SK-N-SH treated with all-trans-retinoic acid at 6 μM for 48 hours (cell line): Measurements from ENCODE around the gene MS4A5.

Experiments
- ATAC-seq: fragments of 200-7000 bp; cut with Tn5 transposase; 3 replicates; pipeline ENCODE4 v1.9.1; 2020; ENCODE audit warnings: mild to moderate bottlenecking, moderate library complexity
- ARNTL ChIP-seq: fragments of 450-650 bp; formaldehyde crosslinking; IDR thresholded peaks from 2 replicates; pipeline ENCODE4 v1.5.0; 2020; ENCODE audit warnings: low read depth, mild to moderate bottlenecking, moderate library complexity, borderline replicate concordance
- BACH2 ChIP-seq: fragments of 250-450 bp; sonication (Bioruptor Pico); IDR thresholded peaks from 2 replicates; pipeline ENCODE4 v1.9.0; 2021; ENCODE audit warnings: mild to moderate bottlenecking, borderline replicate concordance
- CSDC2 ChIP-seq: fragments of 250-450 bp; sonication (Bioruptor Pico); IDR thresholded peaks from 2 replicates; pipeline ENCODE4 v1.5.0; 2020; ENCODE audit warnings: mild to moderate bottlenecking, moderate library complexity
- ESRRG ChIP-seq: fragments of 250-450 bp; sonication (Bioruptor Pico); IDR thresholded peaks from 2 replicates; pipeline ENCODE4 v1.6.1; 2021; ENCODE audit warnings: mild to moderate bottlenecking
- ISL1 ChIP-seq: fragments of 250-450 bp; sonication (Bioruptor Pico); IDR thresholded peaks from 2 replicates; pipeline ENCODE4 v2.1.2; 2022; ENCODE audit warnings: mild to moderate bottlenecking, moderate library complexity
- OSR1 ChIP-seq: fragments of 250-450 bp; sonication (Bioruptor Pico); IDR thresholded peaks from 2 replicates; pipeline ENCODE4 v1.8.0; 2022; ENCODE audit warnings: moderate library complexity, mild to moderate bottlenecking, inconsistent platforms
- POU6F1 ChIP-seq: fragments of 250-450 bp; sonication (Bioruptor Pico); IDR thresholded peaks from 2 replicates; pipeline ENCODE4 v1.8.0; 2021; ENCODE audit warnings: low read depth, mild to moderate bottlenecking, moderate library complexity, borderline replicate concordance
- PPARA ChIP-seq: fragments of 250-450 bp; sonication (Bioruptor Pico); IDR thresholded peaks from 2 replicates; pipeline ENCODE4 v1.5.0; 2020; ENCODE audit warnings: mild to moderate bottlenecking, borderline replicate concordance
- RARB ChIP-seq: fragments of 250-450 bp; sonication (Bioruptor Pico); IDR thresholded peaks from 2 replicates; pipeline ENCODE4 v1.8.0; 2021; ENCODE audit warnings: mild to moderate bottlenecking, moderate library complexity
- SNAI2 ChIP-seq: fragments of 250-450 bp; sonication (Bioruptor Pico); IDR thresholded peaks from 2 replicates; pipeline ENCODE4 v1.5.0; 2020; ENCODE audit warnings: mild to moderate bottlenecking, moderate library complexity
- TCF4 ChIP-seq: fragments of 250-450 bp; sonication (Bioruptor Pico); IDR thresholded peaks from 2 replicates; pipeline ENCODE4 v1.8.0; 2021; ENCODE audit warnings: mild to moderate bottlenecking, moderate library complexity, borderline replicate concordance
- TOX ChIP-seq: fragments of 250-450 bp; sonication (Bioruptor Pico); IDR thresholded peaks from 2 replicates; pipeline ENCODE4 v1.8.0; 2021; ENCODE audit warnings: mild to moderate bottlenecking, moderate library complexity, borderline replicate concordance
- ZC3H10 ChIP-seq: fragments of 250-450 bp; sonication (Bioruptor Pico); IDR thresholded peaks from 2 replicates; pipeline ENCODE4 v1.5.1; 2021; ENCODE audit warnings: mild to moderate bottlenecking, moderate library complexity
- ZFP3 ChIP-seq: fragments of 250-450 bp; sonication (Bioruptor Pico); IDR thresholded peaks from 2 replicates; pipeline ENCODE4 v1.5.0; 2020; ENCODE audit warnings: mild to moderate bottlenecking, moderate library complexity
- ZFP30 ChIP-seq: fragments of 450-650 bp; formaldehyde crosslinking; IDR thresholded peaks from 2 replicates; pipeline ENCODE4 v1.5.0; 2022; ENCODE audit warnings: mild to moderate bottlenecking, moderate library complexity
- ZNF565 ChIP-seq: fragments of 450-650 bp; formaldehyde crosslinking; conservative IDR thresholded peaks from 2 replicates; pipeline ENCODE4 v1.5.0; 2020; ENCODE audit warnings: low read depth, mild to moderate bottlenecking, moderate library complexity
- ZNF70 ChIP-seq: fragments of 450-650 bp; formaldehyde crosslinking; IDR thresholded peaks from 2 replicates; pipeline ENCODE4 v1.5.0; 2020; ENCODE audit warnings: mild to moderate bottlenecking, moderate library complexity
- ZNF8 ChIP-seq: fragments of 450-650 bp; formaldehyde crosslinking; IDR thresholded peaks from 2 replicates; pipeline ENCODE4 v1.5.0; 2020; ENCODE audit warnings: mild to moderate bottlenecking, moderate library complexity
- TF ChIP-seq, protein P1 (sequence below): fragments of 250-450 bp; sonication (Bioruptor Pico); IDR thresholded peaks from 2 replicates; pipeline ENCODE4 v1.5.0; 2020; ENCODE audit warnings: mild to moderate bottlenecking, moderate library complexity
- TF ChIP-seq, protein P2 (sequence below): fragments of 250-450 bp; sonication (Bioruptor Pico); IDR thresholded peaks from 2 replicates; pipeline ENCODE4 v1.5.1; 2020; ENCODE audit warnings: low read depth, mild to moderate bottlenecking, moderate library complexity
- TF ChIP-seq, protein P3 (sequence below): fragments of 250-450 bp; sonication (Bioruptor Pico); IDR thresholded peaks from 2 replicates; pipeline ENCODE4 v1.5.1; 2021; ENCODE audit warnings: mild to moderate bottlenecking, moderate library complexity
- TF ChIP-seq, protein P4 (sequence below): fragments of 250-450 bp; sonication (Bioruptor Pico); IDR thresholded peaks from 2 replicates; pipeline ENCODE4 v1.8.0; 2020; ENCODE audit warnings: mild to moderate bottlenecking, moderate library complexity, borderline replicate concordance

Gene MS4A5

GRCh38 chr11:60454212-60454611, 24.8 kb downstream of the MS4A5 start:
- no peak for TF ChIP-seq ZNF565 (CRISPR knock-in tag)
- no peak for TF ChIP-seq ISL1
- no peak for TF ChIP-seq BACH2 (CRISPR knock-in tag)
- TF ChIP-seq, protein P1, sequence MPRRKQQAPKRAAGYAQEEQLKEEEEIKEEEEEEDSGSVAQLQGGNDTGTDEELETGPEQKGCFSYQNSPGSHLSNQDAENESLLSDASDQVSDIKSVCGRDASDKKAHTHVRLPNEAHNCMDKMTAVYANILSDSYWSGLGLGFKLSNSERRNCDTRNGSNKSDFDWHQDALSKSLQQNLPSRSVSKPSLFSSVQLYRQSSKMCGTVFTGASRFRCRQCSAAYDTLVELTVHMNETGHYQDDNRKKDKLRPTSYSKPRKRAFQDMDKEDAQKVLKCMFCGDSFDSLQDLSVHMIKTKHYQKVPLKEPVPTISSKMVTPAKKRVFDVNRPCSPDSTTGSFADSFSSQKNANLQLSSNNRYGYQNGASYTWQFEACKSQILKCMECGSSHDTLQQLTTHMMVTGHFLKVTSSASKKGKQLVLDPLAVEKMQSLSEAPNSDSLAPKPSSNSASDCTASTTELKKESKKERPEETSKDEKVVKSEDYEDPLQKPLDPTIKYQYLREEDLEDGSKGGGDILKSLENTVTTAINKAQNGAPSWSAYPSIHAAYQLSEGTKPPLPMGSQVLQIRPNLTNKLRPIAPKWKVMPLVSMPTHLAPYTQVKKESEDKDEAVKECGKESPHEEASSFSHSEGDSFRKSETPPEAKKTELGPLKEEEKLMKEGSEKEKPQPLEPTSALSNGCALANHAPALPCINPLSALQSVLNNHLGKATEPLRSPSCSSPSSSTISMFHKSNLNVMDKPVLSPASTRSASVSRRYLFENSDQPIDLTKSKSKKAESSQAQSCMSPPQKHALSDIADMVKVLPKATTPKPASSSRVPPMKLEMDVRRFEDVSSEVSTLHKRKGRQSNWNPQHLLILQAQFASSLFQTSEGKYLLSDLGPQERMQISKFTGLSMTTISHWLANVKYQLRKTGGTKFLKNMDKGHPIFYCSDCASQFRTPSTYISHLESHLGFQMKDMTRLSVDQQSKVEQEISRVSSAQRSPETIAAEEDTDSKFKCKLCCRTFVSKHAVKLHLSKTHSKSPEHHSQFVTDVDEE (CRISPR knock-in tag) = no peak
- no peak for TF ChIP-seq ARNTL (CRISPR knock-in tag)
- TF ChIP-seq ZNF8 (CRISPR knock-in tag) = no peak
- TF ChIP-seq SNAI2 (CRISPR knock-in tag) = no peak
- TF ChIP-seq ESRRG (CRISPR knock-in tag) = no peak
- no peak for ATAC-seq

DNA sequence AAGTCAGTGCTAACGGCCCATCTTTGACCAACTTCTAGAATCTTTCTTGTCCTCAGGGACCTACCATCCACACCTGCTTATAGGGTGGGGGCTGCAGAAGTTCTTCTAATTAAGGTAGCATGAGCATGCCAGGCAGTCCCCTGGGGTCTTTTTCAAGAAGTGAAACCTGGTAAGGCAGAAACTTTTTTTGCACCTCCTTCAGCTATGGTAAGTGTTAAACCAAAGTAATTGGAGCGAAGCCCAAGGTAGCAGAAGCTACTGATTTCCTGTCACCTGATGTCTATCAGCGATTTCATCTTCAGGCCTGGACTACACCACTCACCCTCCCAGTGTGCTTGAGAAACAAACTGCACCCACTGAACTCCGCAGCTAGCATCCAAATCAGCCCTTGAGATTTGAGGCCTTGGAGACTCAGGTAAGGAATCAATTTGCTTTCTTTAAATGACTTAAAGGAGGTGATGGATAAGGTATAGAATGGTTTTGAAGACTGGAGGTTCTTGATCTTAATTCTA, 26.2 kb downstream of the MS4A5 start, which contains the start of gene MS4A1:
Gene MS4A1 (plus strand): TSS at position 317 of the 512 bp plus-strand sequence. CDS start 6,528 bp downstream, outside the sequence.
- ATAC-seq = no peak
- TF ChIP-seq ZNF8 (CRISPR knock-in tag) (no peak), ISL1 (no peak), ZFP30 (CRISPR knock-in tag) (no peak), CSDC2 (CRISPR knock-in tag) (no peak), POU6F1 (CRISPR knock-in tag) (no peak), ZNF565 (CRISPR knock-in tag) (no peak), ZC3H10 (no peak), ARNTL (CRISPR knock-in tag) (no peak), ESRRG (CRISPR knock-in tag) (no peak), TCF4 (CRISPR knock-in tag) (no peak), ZFP3 (CRISPR knock-in tag) (no peak), PPARA (CRISPR knock-in tag) (no peak), BACH2 (CRISPR knock-in tag) (no peak), OSR1 (CRISPR knock-in tag) (no peak), TOX (CRISPR knock-in tag) (no peak)
- TF ChIP-seq, protein P2, sequence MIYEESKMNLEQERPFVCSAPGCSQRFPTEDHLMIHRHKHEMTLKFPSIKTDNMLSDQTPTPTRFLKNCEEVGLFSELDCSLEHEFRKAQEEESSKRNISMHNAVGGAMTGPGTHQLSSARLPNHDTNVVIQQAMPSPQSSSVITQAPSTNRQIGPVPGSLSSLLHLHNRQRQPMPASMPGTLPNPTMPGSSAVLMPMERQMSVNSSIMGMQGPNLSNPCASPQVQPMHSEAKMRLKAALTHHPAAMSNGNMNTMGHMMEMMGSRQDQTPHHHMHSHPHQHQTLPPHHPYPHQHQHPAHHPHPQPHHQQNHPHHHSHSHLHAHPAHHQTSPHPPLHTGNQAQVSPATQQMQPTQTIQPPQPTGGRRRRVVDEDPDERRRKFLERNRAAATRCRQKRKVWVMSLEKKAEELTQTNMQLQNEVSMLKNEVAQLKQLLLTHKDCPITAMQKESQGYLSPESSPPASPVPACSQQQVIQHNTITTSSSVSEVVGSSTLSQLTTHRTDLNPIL = no peak
- TF ChIP-seq, protein P3, sequence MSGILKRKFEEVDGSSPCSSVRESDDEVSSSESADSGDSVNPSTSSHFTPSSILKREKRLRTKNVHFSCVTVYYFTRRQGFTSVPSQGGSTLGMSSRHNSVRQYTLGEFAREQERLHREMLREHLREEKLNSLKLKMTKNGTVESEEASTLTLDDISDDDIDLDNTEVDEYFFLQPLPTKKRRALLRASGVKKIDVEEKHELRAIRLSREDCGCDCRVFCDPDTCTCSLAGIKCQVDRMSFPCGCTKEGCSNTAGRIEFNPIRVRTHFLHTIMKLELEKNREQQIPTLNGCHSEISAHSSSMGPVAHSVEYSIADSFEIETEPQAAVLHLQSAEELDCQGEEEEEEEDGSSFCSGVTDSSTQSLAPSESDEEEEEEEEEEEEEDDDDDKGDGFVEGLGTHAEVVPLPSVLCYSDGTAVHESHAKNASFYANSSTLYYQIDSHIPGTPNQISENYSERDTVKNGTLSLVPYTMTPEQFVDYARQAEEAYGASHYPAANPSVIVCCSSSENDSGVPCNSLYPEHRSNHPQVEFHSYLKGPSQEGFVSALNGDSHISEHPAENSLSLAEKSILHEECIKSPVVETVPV = no peak

DNA sequence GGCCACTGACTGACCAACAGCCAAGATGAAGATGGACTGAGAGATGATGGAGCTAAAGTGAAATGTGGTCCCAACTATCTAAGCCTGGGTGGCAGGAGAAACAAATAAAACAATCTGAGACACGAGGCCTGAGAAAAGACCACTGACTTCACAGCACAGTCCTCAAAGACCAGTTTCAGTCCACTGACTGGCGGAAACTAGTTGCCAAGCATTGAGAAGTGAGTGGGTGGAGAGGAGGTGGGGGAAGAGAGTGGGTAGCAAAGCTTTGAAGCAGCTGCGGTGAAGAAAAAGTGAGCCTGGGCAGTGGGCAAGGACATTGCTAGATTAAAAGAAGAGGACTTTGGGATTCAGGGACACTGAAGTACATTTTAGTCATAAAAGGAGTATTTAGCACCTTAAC, 28.2 kb downstream of the MS4A5 start:
- no peak for ATAC-seq
- no peak for TF ChIP-seq ZNF8 (CRISPR knock-in tag)
- no peak for TF ChIP-seq TOX (CRISPR knock-in tag)
- no peak for TF ChIP-seq ISL1
- no peak for TF ChIP-seq PPARA (CRISPR knock-in tag)
- no peak for TF ChIP-seq RARB (CRISPR knock-in tag)
- TF ChIP-seq ZNF70 (CRISPR knock-in tag) = no peak
- TF ChIP-seq ARNTL (CRISPR knock-in tag) = no peak
- TF ChIP-seq, protein P1 (CRISPR knock-in tag) = no peak
- TF ChIP-seq ZFP30 (CRISPR knock-in tag) = no peak
- TF ChIP-seq BACH2 (CRISPR knock-in tag) = no peak
- TF ChIP-seq POU6F1 (CRISPR knock-in tag) = no peak
- TF ChIP-seq, protein P4, sequence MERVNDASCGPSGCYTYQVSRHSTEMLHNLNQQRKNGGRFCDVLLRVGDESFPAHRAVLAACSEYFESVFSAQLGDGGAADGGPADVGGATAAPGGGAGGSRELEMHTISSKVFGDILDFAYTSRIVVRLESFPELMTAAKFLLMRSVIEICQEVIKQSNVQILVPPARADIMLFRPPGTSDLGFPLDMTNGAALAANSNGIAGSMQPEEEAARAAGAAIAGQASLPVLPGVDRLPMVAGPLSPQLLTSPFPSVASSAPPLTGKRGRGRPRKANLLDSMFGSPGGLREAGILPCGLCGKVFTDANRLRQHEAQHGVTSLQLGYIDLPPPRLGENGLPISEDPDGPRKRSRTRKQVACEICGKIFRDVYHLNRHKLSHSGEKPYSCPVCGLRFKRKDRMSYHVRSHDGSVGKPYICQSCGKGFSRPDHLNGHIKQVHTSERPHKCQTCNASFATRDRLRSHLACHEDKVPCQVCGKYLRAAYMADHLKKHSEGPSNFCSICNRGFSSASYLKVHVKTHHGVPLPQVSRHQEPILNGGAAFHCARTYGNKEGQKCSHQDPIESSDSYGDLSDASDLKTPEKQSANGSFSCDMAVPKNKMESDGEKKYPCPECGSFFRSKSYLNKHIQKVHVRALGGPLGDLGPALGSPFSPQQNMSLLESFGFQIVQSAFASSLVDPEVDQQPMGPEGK (CRISPR knock-in tag) = no peak
- no peak for TF ChIP-seq TCF4 (CRISPR knock-in tag)
- no peak for TF ChIP-seq ZC3H10
- TF ChIP-seq ZNF565 (CRISPR knock-in tag) = no peak
